HG03196 (cell line): ENCODE results near the gene ME2.
"Not testable (repeated sequence)": the region's sequence is repeated elsewhere in the genome, so short reads cannot be mapped to it uniquely, and the experiment has no call there.

ENCODE experiments used
- ATAC-seq: cut with Tn5 transposase; IDR thresholded peaks from one replicate; pipeline ENCODE4 v1.9.1; 2021; ENCODE audit not compliant: unreplicated experiment

Gene ME2

GRCh38 chr18:50969448-50969847, 90.5 kb downstream of the ME2 start:
- no peak for ATAC-seq

- no peak for ATAC-seq
These were observed 91.1 kb downstream of the ME2 start for GRCh38 chr18:50970006-50970405.

- ATAC-seq: not testable (repeated sequence)
These were observed 93.5 kb downstream of the ME2 start for GRCh38 chr18:50972404-50972803.

GRCh38 chr18:50973367-50974126, 94.6 kb downstream of the ME2 start:
- ATAC-seq: no peak

GRCh38 chr18:50977037-50977760, 98.3 kb downstream of the ME2 start:
- ATAC-seq: no peak

- no peak for ATAC-seq
These were observed 102.5 kb downstream of the ME2 start for GRCh38 chr18:50981381-50981780.

GRCh38 chr18:50982086-50982801, 103.3 kb downstream of the ME2 start:
- ATAC-seq: no peak

GRCh38 chr18:50982802-50983179, 103.9 kb downstream of the ME2 start:
- no peak for ATAC-seq

- no peak for ATAC-seq
These were observed 107.6 kb downstream of the ME2 start for GRCh38 chr18:50986360-50987087.

GRCh38 chr18:50987261-50987660, 108.3 kb downstream of the ME2 start:
- no peak for ATAC-seq

GRCh38 chr18:50989711-50990110, 110.8 kb downstream of the ME2 start:
- no peak for ATAC-seq

GRCh38 chr18:50992351-50992762, 113.4 kb downstream of the ME2 start:
- no peak for ATAC-seq

GRCh38 chr18:50994031-50994430, 115.1 kb downstream of the ME2 start:
- ATAC-seq: no peak

GRCh38 chr18:51003174-51003573, 124.3 kb downstream of the ME2 start:
- not testable (repeated sequence) for ATAC-seq
